Subcutaneous adipose tissue (tissue), 4 donors: ENCODE measurements around the gene TMEM237. TPM values are rescaled to one million over a fixed set of nuclear protein-coding genes. Genes with fewer than 3 reads are reported as not detected.

Source experiments
- total RNA-seq, 4 donors: library from RNA; depleted of rRNA; stranded (reverse); fragments of >200 nt; gene quantifications; one replicate each; pipeline ENCODE4 v1.1.0, GENCODE V29; 2016
- TF ChIP-seq, protein P1 (sequence below): fragments of 450-650 bp; IDR thresholded peaks from one replicate; pipeline ENCODE4 v1.5.1; 2016; ENCODE audit warnings: low read depth, mild to moderate bottlenecking, control low read depth, antibody characterized with exemption, moderate library complexity

Gene TMEM237
- total RNA-seq, 4 donors from 2014 or later, result 18.4 to 31.7 (median 22.3) TPM

DNA sequence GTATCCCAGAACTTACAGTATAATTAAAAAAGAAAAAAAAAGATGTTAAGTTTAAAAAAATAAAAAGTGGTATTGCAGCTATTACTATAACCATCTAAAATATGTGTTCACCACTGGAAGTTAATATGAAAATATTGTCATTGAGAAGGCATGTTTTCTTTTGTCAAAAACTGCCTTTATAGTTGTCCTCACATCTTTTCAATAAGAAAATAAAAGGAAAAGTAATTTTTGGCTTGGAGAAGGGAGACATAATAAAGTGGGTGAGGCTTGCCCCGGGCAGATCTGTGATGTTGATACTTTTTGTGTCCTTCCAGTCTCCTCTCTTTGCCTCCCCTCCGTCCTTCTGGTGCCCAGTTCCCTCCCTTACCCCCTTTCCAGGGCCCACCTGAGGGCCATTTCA, 30.2 kb upstream of the TMEM237 start:
- TF ChIP-seq, protein P1, sequence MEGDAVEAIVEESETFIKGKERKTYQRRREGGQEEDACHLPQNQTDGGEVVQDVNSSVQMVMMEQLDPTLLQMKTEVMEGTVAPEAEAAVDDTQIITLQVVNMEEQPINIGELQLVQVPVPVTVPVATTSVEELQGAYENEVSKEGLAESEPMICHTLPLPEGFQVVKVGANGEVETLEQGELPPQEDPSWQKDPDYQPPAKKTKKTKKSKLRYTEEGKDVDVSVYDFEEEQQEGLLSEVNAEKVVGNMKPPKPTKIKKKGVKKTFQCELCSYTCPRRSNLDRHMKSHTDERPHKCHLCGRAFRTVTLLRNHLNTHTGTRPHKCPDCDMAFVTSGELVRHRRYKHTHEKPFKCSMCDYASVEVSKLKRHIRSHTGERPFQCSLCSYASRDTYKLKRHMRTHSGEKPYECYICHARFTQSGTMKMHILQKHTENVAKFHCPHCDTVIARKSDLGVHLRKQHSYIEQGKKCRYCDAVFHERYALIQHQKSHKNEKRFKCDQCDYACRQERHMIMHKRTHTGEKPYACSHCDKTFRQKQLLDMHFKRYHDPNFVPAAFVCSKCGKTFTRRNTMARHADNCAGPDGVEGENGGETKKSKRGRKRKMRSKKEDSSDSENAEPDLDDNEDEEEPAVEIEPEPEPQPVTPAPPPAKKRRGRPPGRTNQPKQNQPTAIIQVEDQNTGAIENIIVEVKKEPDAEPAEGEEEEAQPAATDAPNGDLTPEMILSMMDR, result no peak

GRCh38 chr2:201669865-201670264, 26.6 kb upstream of the TMEM237 start:
- TF ChIP-seq, protein P1, result no peak

- TF ChIP-seq, protein P1, result no peak
Observed at GRCh38 chr2:201668402-201668910, 25.2 kb upstream of the TMEM237 start.

GRCh38 chr2:201664334-201664733, 21.0 kb upstream of the TMEM237 start:
- TF ChIP-seq, protein P1, result no peak

DNA sequence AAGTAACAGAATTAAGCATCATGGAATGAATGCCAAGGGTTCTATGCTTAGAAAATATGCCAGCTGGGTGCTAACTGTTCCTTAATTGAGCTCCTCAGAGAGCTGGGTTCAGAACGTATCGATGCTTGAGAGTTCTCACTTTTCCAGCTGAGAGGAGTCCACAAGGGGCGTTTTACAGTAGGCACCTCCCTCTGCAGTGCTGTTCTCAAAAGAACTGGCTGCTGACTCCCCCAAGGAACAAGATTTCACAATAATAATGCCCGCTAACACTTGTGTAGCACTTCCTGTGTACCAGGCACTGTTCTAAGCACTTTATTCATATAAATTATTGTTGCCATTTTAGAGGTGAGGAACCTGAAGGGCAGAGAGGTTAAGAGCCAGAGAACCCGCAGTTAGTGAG, 18.1 kb upstream of the TMEM237 start:
- TF ChIP-seq, protein P1, result no peak

DNA sequence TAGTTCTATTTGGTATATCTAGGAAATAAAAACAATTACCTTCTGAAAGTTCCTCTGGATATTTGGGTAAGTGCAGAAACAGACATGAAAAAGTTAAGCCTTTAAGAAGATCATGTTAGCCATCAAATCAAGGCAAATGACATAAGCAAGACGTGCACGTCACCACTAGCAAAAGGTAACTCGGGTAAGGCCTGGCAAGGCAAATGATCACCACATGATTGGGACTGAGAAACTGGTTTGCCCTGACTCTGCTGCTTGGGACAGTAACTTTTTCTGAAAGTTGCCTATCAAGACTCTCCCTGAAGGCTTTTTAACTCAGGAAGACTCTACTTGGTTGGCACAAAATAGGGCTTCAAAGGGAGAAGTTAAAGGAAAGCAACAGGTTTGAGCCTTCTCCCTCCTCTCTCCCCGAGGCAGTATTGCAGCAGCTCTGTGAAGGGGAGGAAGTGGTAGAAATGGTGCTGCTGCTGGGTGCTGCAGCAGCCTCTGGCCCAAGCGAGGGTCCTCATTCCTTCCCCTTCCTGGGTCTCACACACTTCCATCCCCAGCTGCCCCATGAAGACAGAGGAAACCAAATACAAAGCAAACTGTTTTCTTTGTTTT, 17.1 kb upstream of the TMEM237 start:
- TF ChIP-seq, protein P1, result no peak

GRCh38 chr2:201656740-201657139, 13.4 kb upstream of the TMEM237 start:
- TF ChIP-seq, protein P1, result no peak
